ENCODE measurements around the gene TNRC18. TPM values are rescaled to one million over a fixed set of nuclear protein-coding genes. Genes with fewer than 3 reads are reported as not detected.

The TNRC18 gene
- total and polyA plus RNA-seq, 9 donors, result 48.6 to 153 (median 91.8) TPM

DNA sequence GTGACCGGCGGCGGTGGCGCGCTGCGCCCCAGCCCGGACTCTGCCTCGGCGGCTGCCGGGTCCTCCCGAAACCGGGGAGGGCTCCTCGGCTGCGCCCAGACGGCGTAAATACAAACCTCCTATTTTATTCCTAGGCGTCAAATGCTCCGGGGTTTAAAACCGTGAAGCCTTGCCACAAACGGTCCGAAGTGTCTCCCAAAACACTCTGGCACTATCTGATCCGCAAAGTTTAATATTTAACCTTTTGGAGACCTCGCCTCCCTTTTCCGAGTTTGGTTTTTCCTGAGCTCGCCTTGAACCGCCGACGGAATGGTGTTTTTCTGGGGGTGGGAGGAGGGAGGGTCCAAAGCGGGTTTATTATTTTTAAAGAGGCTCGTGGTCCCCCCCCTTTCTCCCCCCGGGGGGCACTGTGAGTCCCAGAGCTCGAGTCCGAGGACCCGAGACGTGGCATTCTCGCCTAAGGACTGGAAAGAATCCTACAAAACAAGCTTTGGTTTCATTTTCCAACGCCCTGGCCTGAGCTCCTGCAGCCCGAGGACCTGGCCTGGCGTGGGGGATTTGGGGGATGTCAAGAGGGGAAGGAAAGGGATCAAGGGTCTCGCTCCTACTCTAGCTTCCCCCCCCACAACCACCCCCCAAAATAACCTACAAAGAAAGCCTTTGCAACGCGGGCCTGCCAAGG lies 1.8 kb downstream of the TNRC18 start:
- Histone ChIP-seq H3K4me1 (ENCODE audit: insufficient read depth) (peaks cover 5% of the 10 kb centered on the region), H3K36me3 (no peaks in the 10 kb centered on the region), H3K27ac (peak overlapping the region; percentile 99), H3K4me3 (peak overlapping the region; percentile 89), H3K9me3 (no peaks in the 10 kb centered on the region), H3K27me3 (no peaks in the 10 kb centered on the region)
- intact Hi-C loops (cut with DNase I), result no loop called here
- DNase-seq, result peak; percentile 73 to 78 (median 74)
- 0% methylated on average over 42 of the region's 42 CpGs for WGBS, 3 donors
- TF ChIP-seq POLR2A (IDR thresholded peaks at IDR 0.05) (peak; percentile 21), EP300 (IDR thresholded peaks at IDR 0.05) (no peak)
- TF ChIP-seq, protein P1, sequence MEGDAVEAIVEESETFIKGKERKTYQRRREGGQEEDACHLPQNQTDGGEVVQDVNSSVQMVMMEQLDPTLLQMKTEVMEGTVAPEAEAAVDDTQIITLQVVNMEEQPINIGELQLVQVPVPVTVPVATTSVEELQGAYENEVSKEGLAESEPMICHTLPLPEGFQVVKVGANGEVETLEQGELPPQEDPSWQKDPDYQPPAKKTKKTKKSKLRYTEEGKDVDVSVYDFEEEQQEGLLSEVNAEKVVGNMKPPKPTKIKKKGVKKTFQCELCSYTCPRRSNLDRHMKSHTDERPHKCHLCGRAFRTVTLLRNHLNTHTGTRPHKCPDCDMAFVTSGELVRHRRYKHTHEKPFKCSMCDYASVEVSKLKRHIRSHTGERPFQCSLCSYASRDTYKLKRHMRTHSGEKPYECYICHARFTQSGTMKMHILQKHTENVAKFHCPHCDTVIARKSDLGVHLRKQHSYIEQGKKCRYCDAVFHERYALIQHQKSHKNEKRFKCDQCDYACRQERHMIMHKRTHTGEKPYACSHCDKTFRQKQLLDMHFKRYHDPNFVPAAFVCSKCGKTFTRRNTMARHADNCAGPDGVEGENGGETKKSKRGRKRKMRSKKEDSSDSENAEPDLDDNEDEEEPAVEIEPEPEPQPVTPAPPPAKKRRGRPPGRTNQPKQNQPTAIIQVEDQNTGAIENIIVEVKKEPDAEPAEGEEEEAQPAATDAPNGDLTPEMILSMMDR (IDR thresholded peaks at IDR 0.05), result no peak

DNA sequence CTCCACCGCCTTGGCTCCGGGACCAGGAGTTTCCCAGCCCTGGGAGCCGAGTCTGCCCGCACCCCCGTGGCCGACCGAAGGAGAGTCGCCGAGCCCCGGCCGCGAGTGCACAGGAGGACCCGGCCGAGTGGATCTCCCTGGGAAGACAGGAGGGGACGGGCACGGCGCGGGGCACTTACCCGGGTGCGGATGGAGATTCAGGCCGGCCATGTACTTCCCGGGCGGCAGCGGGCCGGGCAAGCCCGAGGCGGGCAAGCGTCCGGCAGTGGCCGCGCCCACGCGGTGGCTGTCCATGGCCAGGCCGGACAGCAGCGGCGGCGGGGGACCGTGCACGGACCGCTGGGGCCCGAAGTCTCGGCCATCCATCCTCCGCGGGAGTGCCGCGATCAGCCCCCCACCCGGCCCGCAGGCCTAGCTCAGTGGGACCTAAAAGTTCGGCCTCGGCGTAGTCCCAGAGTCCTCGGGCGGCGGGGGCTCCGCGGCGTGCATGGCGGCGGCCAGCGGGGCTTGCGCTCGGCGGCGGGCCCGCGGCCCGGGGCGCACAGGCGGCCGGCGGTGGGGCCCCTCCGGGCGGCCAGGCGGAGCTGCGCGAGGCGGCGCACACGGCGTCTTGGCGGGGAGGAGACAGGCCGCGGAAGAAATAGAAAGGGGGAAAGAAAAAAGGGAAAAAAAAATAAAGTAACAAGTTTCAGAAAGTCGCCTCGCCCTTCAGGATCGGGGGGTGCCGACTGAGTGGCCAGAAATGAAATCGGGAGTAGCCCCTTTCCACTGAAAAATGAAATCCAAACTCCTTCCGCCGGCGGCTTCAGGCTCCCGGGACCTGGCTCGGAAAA lies 2.5 kb downstream of the TNRC18 start:
- Histone ChIP-seq H3K27me3 (no peaks in the 10 kb centered on the region), H3K4me1 (ENCODE audit: insufficient read depth) (peaks cover 5% of the 10 kb centered on the region), H3K27ac (peak overlapping the region; percentile 99), H3K36me3 (no peaks in the 10 kb centered on the region), H3K9me3 (no peaks in the 10 kb centered on the region), H3K4me3 (peak overlapping the region; percentile 89)
- peak in 1 of 5 donors; percentile 59 for DNase-seq
- TF ChIP-seq EP300 (IDR thresholded peaks at IDR 0.05), result no peak
- TF ChIP-seq, protein P1 (IDR thresholded peaks at IDR 0.05), result no peak
- no peak for TF ChIP-seq POLR2A (IDR thresholded peaks at IDR 0.05)
- WGBS, 3 donors, result 0 to 1% (median 1%) methylated on average over 79 to 93 of the region's 93 CpGs
- intact Hi-C loops (cut with DNase I), result no loop called here

- Histone ChIP-seq H3K4me3 (peak overlapping the region; percentile 89), H3K4me1 (ENCODE audit: insufficient read depth) (peaks cover 5% of the 10 kb centered on the region), H3K36me3 (no peaks in the 10 kb centered on the region), H3K27ac (peak overlapping the region; percentile 99), H3K9me3 (no peaks in the 10 kb centered on the region), H3K27me3 (no peaks in the 10 kb centered on the region)
- DNase-seq, result peak in 2 of 5 donors; percentile 62 to 67
- intact Hi-C loops (cut with DNase I), result no loop called here
- 1% methylated on average over 62 to 85 of the region's 85 CpGs for WGBS, 3 donors
- TF ChIP-seq, protein P1 (IDR thresholded peaks at IDR 0.05), result no peak
- TF ChIP-seq POLR2A (IDR thresholded peaks at IDR 0.05), result no peak
- TF ChIP-seq EP300 (IDR thresholded peaks at IDR 0.05), result no peak
Observed at GRCh38 chr7:5420067-5420880, 3.4 kb downstream of the TNRC18 start.

DNA sequence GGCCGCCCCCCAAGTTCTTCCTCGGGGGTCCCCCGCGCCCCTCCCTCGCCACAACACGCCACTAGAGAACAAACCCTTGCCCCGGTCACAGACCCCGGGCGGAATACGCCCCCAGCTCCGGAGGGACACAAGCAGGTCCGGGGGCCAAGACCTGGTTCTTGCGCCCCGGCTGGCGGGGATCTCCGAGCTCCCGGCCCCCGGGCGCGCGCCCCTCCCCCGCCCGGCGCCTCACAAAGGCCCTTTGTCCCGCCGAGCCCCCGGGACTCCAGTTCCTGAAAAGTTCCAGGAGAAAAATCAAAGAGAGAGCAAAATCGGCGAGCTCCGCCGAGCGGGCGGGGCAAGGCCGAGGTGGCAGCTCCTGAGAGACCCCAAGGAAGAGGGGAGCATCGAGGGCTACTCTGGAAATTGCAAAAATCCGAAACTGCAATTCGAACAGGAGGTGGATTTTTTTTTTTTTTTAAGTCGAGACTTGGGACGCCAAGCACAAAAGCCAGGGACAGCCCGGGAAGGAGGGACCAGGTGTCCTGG lies 4.0 kb downstream of the TNRC18 start:
- peak in 4 of 5 donors; percentile 31 to 60 (median 51) for DNase-seq
- Histone ChIP-seq H3K4me3 (peak overlapping the region; percentile 89), H3K9me3 (no peaks in the 10 kb centered on the region), H3K27ac (peak overlapping the region; percentile 99), H3K27me3 (no peaks in the 10 kb centered on the region), H3K4me1 (ENCODE audit: insufficient read depth) (peaks cover 8% of the 10 kb centered on the region), H3K36me3 (no peaks in the 10 kb centered on the region)
- 1% methylated on average over 35 to 40 of the region's 40 CpGs for WGBS, 3 donors
- intact Hi-C loops (cut with DNase I), result no loop called here
- TF ChIP-seq POLR2A (IDR thresholded peaks at IDR 0.05) (no peak), EP300 (IDR thresholded peaks at IDR 0.05) (no peak)
- TF ChIP-seq, protein P1 (IDR thresholded peaks at IDR 0.05), result no peak
